ENCODE results near the gene PTPRE.

- TF ChIP-seq POLR2AphosphoS5 (IDR thresholded peaks at IDR 0.05; ENCODE audit: low read depth, low read length), result no peak
- TF ChIP-seq SIN3A (IDR thresholded peaks at IDR 0.05; ENCODE audit: borderline replicate concordance, insufficient read depth, low read length), result no peak
Observed at GRCh38 chr10:127918572-127918971, 11.7 kb downstream of the PTPRE start.

All from PFSK-1 (cell line).